Measurements from ENCODE around the gene MRPL33.

DNA sequence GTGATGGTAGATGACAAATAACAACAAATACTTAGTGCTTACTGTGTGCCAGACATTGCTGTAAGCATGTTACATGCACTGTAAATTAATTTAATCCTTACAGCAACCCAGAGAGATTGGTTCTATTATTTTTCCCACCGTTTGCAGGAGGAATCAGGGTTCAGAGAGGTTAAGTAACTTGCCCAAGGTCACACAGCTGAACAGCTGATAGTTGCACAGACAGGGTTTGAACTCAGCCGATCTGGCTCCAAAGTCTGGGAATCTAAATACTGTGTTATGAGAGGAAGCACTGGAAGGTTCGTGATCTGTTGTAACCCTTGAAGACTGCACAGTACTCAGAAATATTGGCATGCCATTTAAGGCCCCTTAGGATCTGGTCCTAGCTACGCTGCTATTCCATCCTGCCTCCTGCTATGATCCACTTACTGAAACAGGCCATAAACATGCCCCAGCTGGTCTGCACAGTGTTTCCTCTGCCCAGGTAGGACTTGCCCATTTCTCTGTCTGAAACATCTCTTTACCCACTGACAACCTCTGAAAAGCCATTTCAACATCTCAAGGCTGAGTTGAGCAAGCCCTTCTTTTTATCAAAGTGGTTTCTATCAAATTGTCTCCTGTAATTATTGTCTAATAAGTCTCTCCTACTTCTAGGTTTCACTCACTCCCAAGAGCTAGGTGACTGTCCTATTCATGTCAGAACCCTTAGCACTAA lies 40.4 kb upstream of the MRPL33 start:
- TF ChIP-seq NFIC (IDR thresholded peaks at IDR 0.05) (no peak), TAF1 (IDR thresholded peaks at IDR 0.05; ENCODE audit: low read depth) (no peak), YY1 (IDR thresholded peaks at IDR 0.05; ENCODE audit: low read depth) (no peak), EP300 (IDR thresholded peaks at IDR 0.05; ENCODE audit: borderline replicate concordance) (no peak), CEBPB (IDR thresholded peaks at IDR 0.05) (no peak), FOXM1 (IDR thresholded peaks at IDR 0.05; ENCODE audit: borderline replicate concordance, low read depth) (no peak), RAD21 (IDR thresholded peaks at IDR 0.05; ENCODE audit: low read depth) (no peak), ZBTB7A (IDR thresholded peaks at IDR 0.05; ENCODE audit: low read depth) (no peak), CREB1 (IDR thresholded peaks at IDR 0.05; ENCODE audit: low read depth) (no peak), REST (IDR thresholded peaks at IDR 0.05; ENCODE audit: low read depth) (no peak), EGR1 (IDR thresholded peaks at IDR 0.05) (no peak)
- TF ChIP-seq, protein P1, sequence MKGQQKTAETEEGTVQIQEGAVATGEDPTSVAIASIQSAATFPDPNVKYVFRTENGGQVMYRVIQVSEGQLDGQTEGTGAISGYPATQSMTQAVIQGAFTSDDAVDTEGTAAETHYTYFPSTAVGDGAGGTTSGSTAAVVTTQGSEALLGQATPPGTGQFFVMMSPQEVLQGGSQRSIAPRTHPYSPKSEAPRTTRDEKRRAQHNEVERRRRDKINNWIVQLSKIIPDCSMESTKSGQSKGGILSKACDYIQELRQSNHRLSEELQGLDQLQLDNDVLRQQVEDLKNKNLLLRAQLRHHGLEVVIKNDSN (IDR thresholded peaks at IDR 0.05) = no peak
- TF ChIP-seq, protein P2, sequence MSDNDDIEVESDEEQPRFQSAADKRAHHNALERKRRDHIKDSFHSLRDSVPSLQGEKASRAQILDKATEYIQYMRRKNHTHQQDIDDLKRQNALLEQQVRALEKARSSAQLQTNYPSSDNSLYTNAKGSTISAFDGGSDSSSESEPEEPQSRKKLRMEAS (IDR thresholded peaks at IDR 0.05) = no peak

Data from Ishikawa (cell line).